Caco-2 (cell line): ENCODE measurements around the gene HSD11B2. TPM values are rescaled to one million over a fixed set of nuclear protein-coding genes. Genes with fewer than 3 reads are reported as not detected.

ENCODE experiments used
- BruUV-seq: library from RNA; stranded (reverse); fragments of 400-500 nt; replicated peaks from 2 replicates; lab custom pipeline; 2021; lab: Mats Ljungman, UMichigan
- CTCF ChIA-PET: fragments of 300-600 bp; sonication (Branson Sonifier 250); formaldehyde crosslinking; loops from one replicate; lab custom pipeline; 2022; ENCODE audit warnings: antibody characterized with exemption; lab: Charles Lee
- POLR2A ChIA-PET: fragments of 300-600 bp; sonication (Branson Sonifier 250); formaldehyde crosslinking; loops from one replicate; lab custom pipeline; 2022; ENCODE audit warnings: antibody characterized with exemption; lab: Charles Lee
- DNase-seq, 2 experiments: peaks; one replicate each; pipeline versions ENCODE4 v3.0.0 to v3.0.0-alpha.2; 2020 to 2022
- H3K27me3 ChIP-seq: replicated peaks from 2 replicates; pipeline ENCODE4 v1.6.0; 2011; ENCODE audit warnings: low read length; ENCODE audit not compliant: control insufficient read depth, insufficient read depth
- H3K36me3 ChIP-seq: 2 replicates; pipeline ENCODE4 v1.5.1; 2011; ENCODE audit warnings: low read length; ENCODE audit not compliant: control insufficient read depth, insufficient read depth
- H3K4me1 ChIP-seq: fragments of 250-450 bp; sonication (Bioruptor Pico); 2 replicates; pipeline ENCODE4 v1.5.1; 2020; ENCODE audit warnings: mild to moderate bottlenecking
- H3K4me3 ChIP-seq: 2 replicates; pipeline ENCODE4 v1.5.1; 2011; ENCODE audit warnings: low read depth, mild to moderate bottlenecking, control low read depth, low read length
- H3K9me3 ChIP-seq: fragments of 250-450 bp; sonication (Bioruptor Pico); 2 replicates; pipeline ENCODE4 v1.5.1; 2020; ENCODE audit warnings: mild to moderate bottlenecking, moderate library complexity
- H3K27ac Mint-ChIP-seq: one replicate; pipeline ENCODE4 v1.8.0; 2022; ENCODE audit warnings: mixed read lengths; ENCODE audit not compliant: unreplicated experiment
- H3K27me3 Mint-ChIP-seq: one replicate; pipeline ENCODE4 v1.8.0; 2022; ENCODE audit warnings: mixed read lengths; ENCODE audit not compliant: insufficient read depth, unreplicated experiment
- H3K36me3 Mint-ChIP-seq: one replicate; pipeline ENCODE4 v1.8.0; 2022; ENCODE audit warnings: mild to moderate bottlenecking, mixed read lengths; ENCODE audit not compliant: insufficient read depth, unreplicated experiment
- H3K4me1 Mint-ChIP-seq: one replicate; pipeline ENCODE4 v1.8.0; 2022; ENCODE audit warnings: low read depth, mixed read lengths; ENCODE audit not compliant: unreplicated experiment
- H3K4me3 Mint-ChIP-seq: one replicate; pipeline ENCODE4 v1.8.0; 2022; ENCODE audit warnings: mild to moderate bottlenecking, moderate library complexity, mixed read lengths; ENCODE audit not compliant: unreplicated experiment
- H3K9me3 Mint-ChIP-seq: one replicate; pipeline ENCODE4 v1.8.0; 2022; ENCODE audit warnings: mixed read lengths; ENCODE audit not compliant: unreplicated experiment
- CTCF ChIP-seq, 2 experiments: fragments of 200-600 bp in 1 of 2; IDR thresholded peaks; 1 replicate in 1 of 2; 2 replicates in 1 of 2; pipeline versions ENCODE4 v1.5.1 to v1.8.0; 2011 to 2022; ENCODE audit warnings: antibody characterized with exemption in 1 of 2, control low read depth in 1 of 2, inconsistent platforms in 1 of 2, low read depth in 1 of 2, low read length in 1 of 2, mild to moderate bottlenecking in 1 of 2, moderate library complexity in 1 of 2; ENCODE audit not compliant: insufficient read depth in 1 of 2, severe bottlenecking in 1 of 2, unreplicated experiment in 1 of 2
- intact Hi-C: fragments of 100-400 bp; cut with micrococcal nuclease; formaldehyde crosslinking; loops from one replicate; pipeline ENCODE4 v1.10.0; 2022; ENCODE audit not compliant: unreplicated experiment
- total RNA-seq: library from RNA; stranded (reverse); gene quantifications from 2 replicates; pipeline ENCODE4 v1.2.3, GENCODE V29; 2022

Gene HSD11B2
- total RNA-seq, 1 experiment from 2014 or later, result 11.3 TPM

DNA sequence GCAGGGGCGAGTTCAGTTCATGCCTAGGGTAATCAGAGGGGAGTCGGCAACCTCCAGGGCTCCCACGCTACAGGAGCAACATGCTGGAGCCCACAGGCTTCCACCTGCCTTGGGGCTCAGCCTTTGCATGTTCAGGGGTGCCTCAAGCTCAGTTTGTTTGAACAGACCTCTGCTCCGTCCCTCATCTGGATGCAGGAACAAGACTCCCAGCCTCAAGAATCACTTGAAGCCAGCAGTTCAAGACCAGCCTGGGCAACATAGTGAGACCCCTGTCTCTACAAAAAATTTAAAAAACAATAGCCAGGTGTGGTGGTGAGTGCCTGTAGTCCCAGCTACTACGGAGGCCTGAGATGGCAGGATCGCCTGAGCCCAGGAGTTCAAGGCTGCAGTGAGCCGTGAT lies 4.9 kb upstream of the HSD11B2 start:
- CTCF ChIA-PET, result no interaction called here
- POLR2A ChIA-PET, result no interaction called here
- no peaks in the 10 kb centered on the region for H3K9me3 Mint-ChIP-seq

GRCh38 chr16:67426950-67427349 lies 4.0 kb upstream of the HSD11B2 start:
- no peak for TF ChIP-seq CTCF (IDR thresholded peaks at IDR 0.05; ENCODE audit: insufficient read depth in 1 of 2, low read depth in 1 of 2, low read length in 1 of 2, severe bottlenecking in 1 of 2, unreplicated experiment in 1 of 2)
- intact Hi-C loops, result no loop called here
- H3K27ac Mint-ChIP-seq, result no peak overlapping the region
- BruUV-seq, result no TSS peak
- Histone ChIP-seq H3K36me3 (no peaks in the 10 kb centered on the region), H3K4me3 (no peak overlapping the region), H3K4me1 (peaks cover 34% of the 10 kb centered on the region), H3K27me3 (no peaks in the 10 kb centered on the region), H3K9me3 (no peaks in the 10 kb centered on the region)
- H3K9me3 Mint-ChIP-seq, result no peaks in the 10 kb centered on the region
- POLR2A ChIA-PET, result no interaction called here
- H3K36me3 Mint-ChIP-seq, result peaks cover 11% of the 10 kb centered on the region
- no peaks in the 10 kb centered on the region for H3K27me3 Mint-ChIP-seq
- DNase-seq, result no peak
- CTCF ChIA-PET, result interaction anchor here (0.6 to 2.1 kb wide), 10 partner anchors 10 to 267 kb away, joined by 3 to 15 read pairs (median 8); partner anchors contain the start of gene ZDHHC1
- H3K4me3 Mint-ChIP-seq, result no peak overlapping the region
- peaks cover 14% of the 10 kb centered on the region for H3K4me1 Mint-ChIP-seq

More for the DNA sequence above, 4.9 kb upstream of the HSD11B2 start:
- peaks cover 11% of the 10 kb centered on the region for H3K36me3 Mint-ChIP-seq
- intact Hi-C loops, result no loop called here
- H3K4me3 Mint-ChIP-seq, result no peak overlapping the region
- Histone ChIP-seq H3K4me1 (peaks cover 27% of the 10 kb centered on the region), H3K4me3 (no peak overlapping the region), H3K9me3 (no peaks in the 10 kb centered on the region), H3K36me3 (no peaks in the 10 kb centered on the region), H3K27me3 (no peaks in the 10 kb centered on the region)
- H3K27me3 Mint-ChIP-seq, result no peaks in the 10 kb centered on the region
- DNase-seq, result no peak
- no TSS peak for BruUV-seq
- H3K27ac Mint-ChIP-seq, result no peak overlapping the region
- peaks cover 14% of the 10 kb centered on the region for H3K4me1 Mint-ChIP-seq
- no peak for TF ChIP-seq CTCF (IDR thresholded peaks at IDR 0.05; ENCODE audit: insufficient read depth in 1 of 2, low read depth in 1 of 2, low read length in 1 of 2, severe bottlenecking in 1 of 2, unreplicated experiment in 1 of 2)

- intact Hi-C loops, result loop anchor here (1.0 to 2.0 kb wide), 3 partner anchors 19 to 56 kb away; no protein-coding TSS in a partner anchor
- Histone ChIP-seq H3K4me1 (peaks cover 32% of the 10 kb centered on the region), H3K27me3 (no peaks in the 10 kb centered on the region), H3K4me3 (no peak overlapping the region), H3K9me3 (no peaks in the 10 kb centered on the region), H3K36me3 (no peaks in the 10 kb centered on the region)
- DNase-seq, result peak; percentile 80 to 83
- BruUV-seq, result no TSS peak
- ChIA-PET POLR2A (interaction anchor here (0.6 kb wide), 2 partner anchors 10 to 23 kb away, joined by 4 read pairs; no protein-coding TSS in a partner anchor), CTCF (interaction anchor here (0.5 to 2.1 kb wide), 33 partner anchors 9 to 507 kb away, joined by 3 to 19 read pairs (median 4); partner anchors contain the start of genes ATP6V0D1, KCTD19, LRRC36 and RANBP10)
- Mint-ChIP-seq H3K27me3 (no peaks in the 10 kb centered on the region), H3K36me3 (peaks cover 11% of the 10 kb centered on the region), H3K4me3 (no peak overlapping the region), H3K27ac (no peak overlapping the region), H3K9me3 (no peaks in the 10 kb centered on the region), H3K4me1 (peaks cover 14% of the 10 kb centered on the region)
- peak; percentile 89 to 97 for TF ChIP-seq CTCF (IDR thresholded peaks at IDR 0.05; ENCODE audit: insufficient read depth in 1 of 2, low read depth in 1 of 2, low read length in 1 of 2, severe bottlenecking in 1 of 2, unreplicated experiment in 1 of 2)
Observed at GRCh38 chr16:67428146-67428731, 2.7 kb upstream of the HSD11B2 start.
